Astrocyte (in vitro differentiated cells and primary cell): ENCODE measurements around the gene MAGI3. TPM values are rescaled to one million over a fixed set of nuclear protein-coding genes. Genes with fewer than 3 reads are reported as not detected.

Experiments
- DNase-seq: peaks from one replicate; pipeline ENCODE4 v3.0.0-alpha.2; 2010; ENCODE audit warnings: low read depth
- FAIRE-seq: peaks from 2 replicates; lab custom pipeline; 2011; peaks lifted over from hg19 to GRCh38; lab: Jason Lieb, UNC
- H2AFZ ChIP-seq: 2 replicates; pipeline ENCODE4 v1.6.0; 2012; ENCODE audit warnings: low read depth, low read length, inconsistent platforms
- H3K27ac ChIP-seq: 2 replicates; pipeline ENCODE4 v1.5.1; 2011; ENCODE audit warnings: low read depth, low read length, inconsistent platforms
- H3K27me3 ChIP-seq: 2 replicates; pipeline ENCODE4 v1.6.0; 2011; ENCODE audit warnings: low read length, inconsistent platforms; ENCODE audit not compliant: insufficient read depth
- H3K36me3 ChIP-seq: 2 replicates; pipeline ENCODE4 v1.5.1; 2011; ENCODE audit warnings: low read length, inconsistent platforms; ENCODE audit not compliant: insufficient read depth
- H3K4me1 ChIP-seq: 2 replicates; pipeline ENCODE4 v1.5.1; 2011; ENCODE audit warnings: low read length, inconsistent platforms; ENCODE audit not compliant: insufficient read depth
- H3K4me2 ChIP-seq: 2 replicates; pipeline ENCODE4 v1.6.0; 2012; ENCODE audit warnings: low read length, inconsistent platforms
- H3K4me3 ChIP-seq: 2 replicates; pipeline ENCODE4 v1.5.1; 2011; ENCODE audit warnings: low read depth, mild to moderate bottlenecking, low read length, inconsistent platforms; ENCODE audit not compliant: insufficient read depth
- H3K79me2 ChIP-seq: 2 replicates; pipeline ENCODE4 v1.6.0; 2012; ENCODE audit warnings: mild to moderate bottlenecking, low read length, inconsistent platforms; ENCODE audit not compliant: insufficient read depth
- H3K9ac ChIP-seq: 2 replicates; pipeline ENCODE4 v1.6.0; 2012; ENCODE audit warnings: mild to moderate bottlenecking, low read length, inconsistent platforms
- H3K9me3 ChIP-seq: 2 replicates; pipeline ENCODE4 v1.5.1; 2012; ENCODE audit warnings: low read depth, mild to moderate bottlenecking, low read length, inconsistent platforms; ENCODE audit not compliant: insufficient read depth
- H4K20me1 ChIP-seq: 2 replicates; pipeline ENCODE4 v1.6.0; 2012; ENCODE audit warnings: low read length, inconsistent platforms; ENCODE audit not compliant: insufficient read depth
- H3K27ac Mint-ChIP-seq: one replicate; pipeline ENCODE4 v1.8.0; 2021; ENCODE audit warnings: mild to moderate bottlenecking, mixed read lengths; ENCODE audit not compliant: unreplicated experiment
- H3K27me3 Mint-ChIP-seq: one replicate; pipeline ENCODE4 v1.8.0; 2021; ENCODE audit warnings: low read depth, mixed read lengths; ENCODE audit not compliant: unreplicated experiment
- H3K36me3 Mint-ChIP-seq: one replicate; pipeline ENCODE4 v1.8.0; 2021; ENCODE audit warnings: low read depth, mixed read lengths; ENCODE audit not compliant: unreplicated experiment
- H3K4me1 Mint-ChIP-seq: one replicate; pipeline ENCODE4 v1.8.0; 2021; ENCODE audit warnings: low read depth, mixed read lengths; ENCODE audit not compliant: unreplicated experiment
- H3K4me3 Mint-ChIP-seq: one replicate; pipeline ENCODE4 v1.8.0; 2021; ENCODE audit warnings: mild to moderate bottlenecking, moderate library complexity, mixed read lengths; ENCODE audit not compliant: unreplicated experiment
- H3K9me3 Mint-ChIP-seq: one replicate; pipeline ENCODE4 v1.8.0; 2021; ENCODE audit warnings: mild to moderate bottlenecking, mixed read lengths; ENCODE audit not compliant: unreplicated experiment
- CTCF ChIP-seq: IDR thresholded peaks from 2 replicates; pipeline ENCODE4 v1.5.1; 2011; ENCODE audit warnings: low read depth, mild to moderate bottlenecking, inconsistent platforms, low read length, moderate library complexity; ENCODE audit not compliant: insufficient read depth
- EZH2 ChIP-seq: IDR thresholded peaks from 2 replicates; pipeline ENCODE4 v1.6.1; 2012; ENCODE audit warnings: mild to moderate bottlenecking, low read length, inconsistent platforms; ENCODE audit not compliant: insufficient read depth
- total RNA-seq: library from RNA; stranded (reverse); gene quantifications from 2 replicates; pipeline ENCODE4 v1.2.1, GENCODE V29; 2021

Gene MAGI3
- total RNA-seq, 1 donor from 2014 or later = 16.5 TPM

- Mint-ChIP-seq H3K4me3 (no peak overlapping the region), H3K9me3 (peaks cover 6% of the 10 kb centered on the region), H3K27me3 (no peaks in the 10 kb centered on the region), H3K4me1 (peaks cover 1% of the 10 kb centered on the region), H3K27ac (no peak overlapping the region), H3K36me3 (peaks cover 11% of the 10 kb centered on the region)
- peaks cover 5% of the 10 kb centered on the region for H3K9me3 ChIP-seq
- H3K27me3 ChIP-seq = no peaks in the 10 kb centered on the region
- FAIRE-seq (no peak), DNase-seq (no peak)
- H2AFZ ChIP-seq = no peak overlapping the region
- H3K79me2 ChIP-seq = peaks cover 35% of the 10 kb centered on the region
- H4K20me1 ChIP-seq = peaks cover under 1% of the 10 kb centered on the region
- H3K4me2 ChIP-seq = no peak overlapping the region
- no peak overlapping the region for H3K9ac ChIP-seq
- TF ChIP-seq EZH2 (no peak), CTCF (no peak)
- H3K27ac ChIP-seq = no peak overlapping the region
- no peak overlapping the region for H3K4me3 ChIP-seq
- no peaks in the 10 kb centered on the region for H3K36me3 ChIP-seq
- no peaks in the 10 kb centered on the region for H3K4me1 ChIP-seq
These were observed 32.2 kb downstream of the MAGI3 start for GRCh38 chr1:113422315-113423068.

DNA sequence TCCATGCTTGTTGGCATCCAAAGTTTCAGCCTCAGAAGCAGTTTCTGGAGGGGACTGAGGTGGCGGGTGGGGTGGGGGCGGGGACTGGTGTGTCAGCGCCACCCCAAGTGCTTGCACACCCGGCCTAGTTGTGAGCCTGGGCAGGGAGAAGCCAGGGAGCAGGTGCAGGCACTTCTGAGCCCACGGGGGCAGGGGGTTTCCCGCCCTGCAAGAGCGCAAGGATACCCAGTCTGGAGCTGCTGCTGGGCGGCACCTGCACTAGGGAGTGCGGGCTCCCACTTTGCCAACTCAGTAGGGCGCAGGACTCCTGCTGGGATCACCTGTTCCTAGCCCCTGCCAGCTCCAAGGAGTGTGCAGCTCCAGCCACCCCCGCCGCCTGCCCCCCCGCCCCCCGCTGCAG, 33.5 kb downstream of the MAGI3 start:
- peaks cover 1% of the 10 kb centered on the region for H3K4me1 Mint-ChIP-seq
- peaks cover 6% of the 10 kb centered on the region for H3K9me3 Mint-ChIP-seq

More for the DNA sequence above, 33.5 kb downstream of the MAGI3 start:
- Mint-ChIP-seq H3K27me3 (no peaks in the 10 kb centered on the region), H3K36me3 (peaks cover 11% of the 10 kb centered on the region), H3K27ac (no peak overlapping the region), H3K4me3 (no peak overlapping the region)
- H3K9me3 ChIP-seq = peaks cover 5% of the 10 kb centered on the region
- no peaks in the 10 kb centered on the region for H3K27me3 ChIP-seq
- no peak overlapping the region for H3K4me3 ChIP-seq
- no peaks in the 10 kb centered on the region for H4K20me1 ChIP-seq
- H3K9ac ChIP-seq = no peak overlapping the region
- peaks cover 35% of the 10 kb centered on the region for H3K79me2 ChIP-seq
- H3K27ac ChIP-seq = no peak overlapping the region
- FAIRE-seq (no peak), DNase-seq (no peak)
- no peak overlapping the region for H3K4me2 ChIP-seq
- no peak overlapping the region for H2AFZ ChIP-seq
- TF ChIP-seq CTCF (no peak), EZH2 (no peak)
- H3K4me1 ChIP-seq = no peaks in the 10 kb centered on the region
- H3K36me3 ChIP-seq = no peaks in the 10 kb centered on the region
